EH (cell line): ENCODE results near the gene PUS7.
"Not testable (repeated sequence)": the region's sequence is repeated elsewhere in the genome, so short reads cannot be mapped to it uniquely, and the experiment has no call there.

Experiments used
- DNase-seq: peaks from one replicate; pipeline ENCODE4 v3.0.0-alpha.2; 2015; ENCODE audit warnings: low read depth

PUS7 gene

DNA sequence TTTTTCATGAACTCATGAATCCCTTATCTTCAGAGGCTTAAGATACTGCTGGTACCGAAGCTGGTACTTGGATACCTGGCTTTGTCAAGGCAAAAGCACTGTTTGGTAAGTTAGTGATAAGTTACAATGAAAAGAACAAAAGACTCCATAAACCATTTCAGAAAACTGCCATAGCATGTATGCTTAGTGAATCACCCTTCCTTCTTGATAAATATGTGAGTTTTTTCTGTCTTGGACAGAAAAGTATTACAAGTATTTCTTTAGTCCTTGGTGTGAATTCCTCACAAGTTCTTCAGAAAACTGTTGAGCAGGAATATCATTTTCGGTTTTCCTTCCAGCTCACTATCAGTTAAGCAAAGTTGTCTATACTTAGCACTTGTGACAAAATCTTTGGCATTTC lies 25.6 kb downstream of the PUS7 start:
- peak; percentile 77 for DNase-seq

- DNase-seq = peak; percentile 94
These were observed 28.2 kb downstream of the PUS7 start for GRCh38 chr7:105493923-105494315.

DNA sequence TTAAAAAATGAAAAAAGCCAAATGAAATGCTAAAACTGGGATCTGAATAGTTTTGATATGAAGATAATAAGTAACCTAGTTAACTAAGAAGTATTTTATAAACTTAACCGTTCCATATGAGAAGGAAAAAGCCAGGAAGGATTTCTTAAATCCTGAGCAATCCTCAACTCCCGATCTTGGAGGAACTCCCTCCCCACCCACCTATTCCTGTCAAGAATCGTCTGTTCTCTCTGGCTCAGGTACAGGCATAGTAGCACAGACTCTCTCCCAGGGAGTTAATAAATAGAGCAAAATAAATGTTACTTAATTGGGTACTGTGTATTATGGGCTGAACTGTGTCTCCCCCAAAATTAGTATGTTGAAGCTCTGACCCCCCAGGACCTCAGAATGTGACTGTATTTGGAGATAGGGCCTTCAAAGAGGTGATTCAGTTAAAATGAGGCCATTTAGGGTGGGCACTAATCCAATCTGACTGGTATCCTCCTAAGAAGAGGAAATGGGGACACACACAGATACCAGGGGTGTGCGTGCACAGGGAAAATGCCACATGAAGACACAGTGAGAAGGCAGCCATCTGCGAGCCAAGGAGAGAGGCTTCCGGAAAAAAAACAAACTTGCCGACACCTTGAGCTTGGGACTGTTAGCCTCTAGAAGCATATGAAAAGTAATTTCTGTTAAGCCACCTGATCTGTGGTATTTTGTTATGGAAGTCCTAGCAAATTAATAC lies 28.7 kb downstream of the PUS7 start:
- peak; percentile 30 for DNase-seq

DNA sequence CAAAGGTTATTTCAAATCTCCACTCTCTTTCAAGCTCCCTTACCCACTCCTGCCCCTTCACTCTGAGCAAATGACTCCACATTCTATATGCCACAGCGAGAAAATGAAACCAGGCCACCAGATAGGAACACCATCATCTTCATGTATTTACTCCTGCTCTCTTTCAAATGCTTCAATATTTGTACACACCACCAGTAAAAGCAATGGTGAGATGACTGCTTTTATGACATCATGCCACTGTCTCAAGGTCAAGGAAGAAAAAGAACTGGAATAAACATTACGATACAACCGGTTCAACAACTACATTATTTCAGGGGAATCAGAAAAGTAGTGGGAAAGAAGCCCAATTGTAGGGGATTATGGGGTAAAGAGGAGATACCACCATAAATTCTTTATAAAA lies 32.7 kb downstream of the PUS7 start:
- no peak for DNase-seq

- DNase-seq = peak; percentile 91
These were observed 34.2 kb downstream of the PUS7 start for GRCh38 chr7:105487579-105488571.

DNA sequence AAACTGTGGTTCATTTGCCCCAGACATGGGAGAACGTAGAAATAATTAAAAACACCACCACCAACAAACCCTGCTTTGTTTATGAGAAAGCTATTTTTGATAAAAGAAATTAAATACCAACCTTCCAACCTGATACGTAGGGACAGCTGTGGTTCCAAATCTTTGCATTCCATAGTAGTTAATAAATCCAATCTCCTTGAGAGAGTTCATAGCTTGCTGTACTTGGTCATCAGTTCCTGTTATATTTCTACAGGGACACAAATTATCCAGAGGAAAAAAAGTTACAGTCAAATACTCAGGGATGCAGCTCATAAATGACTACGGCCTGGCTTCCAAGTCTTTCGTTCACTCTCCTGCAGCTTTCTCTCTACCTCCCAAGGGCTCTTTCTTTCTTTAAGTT lies 41.1 kb downstream of the PUS7 start:
- DNase-seq = peak; percentile 78

DNA sequence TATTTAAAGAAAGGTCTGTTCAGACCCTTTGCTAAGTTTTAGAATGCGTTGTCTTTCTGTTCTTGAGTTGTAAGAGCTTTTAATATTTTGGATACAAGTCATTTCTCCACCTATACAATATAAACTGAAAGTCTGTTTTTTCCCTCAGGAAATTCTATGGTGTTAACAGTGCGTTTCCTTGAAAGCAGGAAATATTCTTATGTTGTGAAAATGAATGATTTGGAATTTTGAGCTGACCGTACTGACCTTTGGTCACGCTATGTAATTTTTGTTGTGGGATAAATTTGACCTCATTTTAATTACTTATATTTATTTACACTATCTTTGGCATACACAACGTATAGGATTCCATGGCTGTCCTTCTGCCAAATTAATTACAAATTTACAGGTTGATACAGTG lies 43.5 kb downstream of the PUS7 start:
- DNase-seq = no peak

- no peak for DNase-seq
These were observed 44.2 kb downstream of the PUS7 start for GRCh38 chr7:105477908-105478307.

GRCh38 chr7:105474045-105474444 lies 48.0 kb downstream of the PUS7 start:
- no peak for DNase-seq

DNA sequence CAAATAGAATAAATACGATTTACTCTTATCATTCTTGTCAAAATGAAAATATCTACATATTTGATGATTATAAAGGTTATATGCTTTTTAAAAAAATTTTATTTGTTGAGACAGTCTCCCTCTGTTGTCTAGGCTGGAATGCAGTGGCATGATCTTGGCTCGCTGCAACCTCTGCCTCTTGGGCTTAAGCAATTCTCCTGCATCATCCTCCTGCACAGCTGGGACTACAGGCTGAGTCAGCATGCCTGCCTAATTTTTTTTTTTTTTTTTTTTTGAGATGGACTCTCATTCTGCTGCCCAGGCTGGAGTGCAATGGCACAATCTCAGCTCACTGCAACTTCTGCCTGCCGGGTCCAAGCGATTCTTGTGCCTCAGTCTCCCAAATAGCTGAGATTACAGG lies 48.9 kb downstream of the PUS7 start:
- peak; percentile 84 for DNase-seq

DNA sequence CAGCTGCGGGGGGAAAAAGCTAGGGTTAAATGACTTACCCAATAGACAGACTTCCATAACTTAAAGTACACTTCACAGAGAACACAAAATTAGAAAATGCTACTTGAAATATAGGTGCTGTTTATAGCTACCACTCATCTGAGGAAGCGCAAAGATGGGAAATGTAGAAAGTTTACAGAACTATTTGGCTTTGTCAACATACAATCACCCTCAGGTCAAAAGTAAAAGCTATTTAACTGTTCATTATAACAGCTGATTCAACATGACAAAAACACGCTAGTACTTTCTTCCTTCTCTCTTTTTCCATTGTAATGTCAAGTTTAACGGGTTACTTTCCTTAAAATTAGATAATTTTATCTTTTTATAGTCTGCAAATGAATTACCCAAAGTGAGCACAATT lies 51.2 kb downstream of the PUS7 start:
- DNase-seq = no peak

GRCh38 chr7:105470090-105470489 lies 52.0 kb downstream of the PUS7 start:
- no peak for DNase-seq

GRCh38 chr7:105462765-105463420 lies 59.2 kb downstream of the PUS7 start:
- DNase-seq = no peak

DNA sequence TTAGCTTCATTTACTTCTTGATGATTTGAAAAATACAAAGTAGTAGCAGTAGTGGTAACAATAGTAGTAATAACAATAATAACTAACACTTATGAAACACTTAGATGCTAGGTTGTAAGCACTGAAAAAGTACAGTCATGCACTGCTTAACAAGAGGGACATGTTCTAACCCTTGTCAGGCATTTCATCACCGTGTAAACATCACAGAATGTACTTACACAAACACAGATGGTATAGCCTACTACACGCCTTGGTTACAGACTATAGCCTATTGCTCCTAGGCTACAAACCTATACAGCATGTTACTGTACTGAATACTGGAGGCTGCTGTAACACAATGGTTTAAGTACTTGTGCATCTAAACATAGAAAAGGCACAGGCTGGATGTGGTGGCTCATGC lies 60.6 kb downstream of the PUS7 start:
- DNase-seq = no peak

GRCh38 chr7:105457619-105458225 lies 64.3 kb downstream of the PUS7 start:
- no peak for DNase-seq

DNA sequence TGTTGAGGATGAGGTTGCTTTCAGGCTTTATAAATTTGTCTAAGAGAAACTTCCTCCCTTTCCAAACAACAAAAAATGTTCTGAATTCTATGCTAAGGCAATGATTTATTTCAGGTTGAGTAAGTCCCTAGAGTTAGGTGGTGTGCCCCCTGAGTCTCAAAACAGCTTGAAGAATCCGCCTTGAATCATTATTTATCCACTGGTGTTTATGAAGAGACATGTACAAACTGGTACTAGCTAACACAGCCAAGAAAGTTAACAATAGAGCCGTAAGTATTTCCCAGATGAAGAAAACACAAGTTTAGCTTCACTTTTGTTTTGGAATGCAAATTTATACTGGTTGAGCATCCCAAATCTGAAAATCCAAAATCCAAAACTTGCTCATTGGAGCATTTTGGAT lies 67.2 kb downstream of the PUS7 start:
- peak; percentile 7 for DNase-seq

DNA sequence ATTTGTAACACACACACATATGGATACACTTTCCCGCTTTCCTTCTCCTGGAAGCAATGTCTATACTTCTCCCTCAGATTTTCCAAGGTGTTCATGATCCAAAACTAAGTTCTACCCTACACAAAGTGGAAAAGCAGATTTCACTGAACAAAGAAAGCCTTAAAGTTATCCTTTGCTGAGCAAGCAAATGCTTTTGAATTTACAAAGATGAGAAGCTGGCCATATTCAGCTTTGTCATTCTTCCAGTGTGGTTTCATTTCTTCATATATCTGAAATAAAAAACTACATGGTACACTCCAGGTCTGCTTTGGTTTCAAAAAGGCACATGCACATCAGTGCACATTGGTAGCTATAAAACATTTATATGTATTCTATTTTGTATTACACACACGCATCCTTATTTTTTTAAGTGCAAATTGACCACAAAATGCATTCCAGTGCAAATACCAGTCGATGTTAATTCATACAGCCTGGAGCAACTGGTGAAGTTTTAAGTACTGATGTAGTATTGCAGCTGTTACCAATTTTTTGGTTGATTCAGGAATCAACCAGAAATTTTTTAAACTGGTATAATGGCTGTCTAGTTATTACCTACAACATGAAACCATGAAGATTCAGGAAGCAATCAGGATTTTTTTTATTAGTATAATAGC lies 67.8 kb downstream of the PUS7 start:
- DNase-seq = peak; percentile 95

DNA sequence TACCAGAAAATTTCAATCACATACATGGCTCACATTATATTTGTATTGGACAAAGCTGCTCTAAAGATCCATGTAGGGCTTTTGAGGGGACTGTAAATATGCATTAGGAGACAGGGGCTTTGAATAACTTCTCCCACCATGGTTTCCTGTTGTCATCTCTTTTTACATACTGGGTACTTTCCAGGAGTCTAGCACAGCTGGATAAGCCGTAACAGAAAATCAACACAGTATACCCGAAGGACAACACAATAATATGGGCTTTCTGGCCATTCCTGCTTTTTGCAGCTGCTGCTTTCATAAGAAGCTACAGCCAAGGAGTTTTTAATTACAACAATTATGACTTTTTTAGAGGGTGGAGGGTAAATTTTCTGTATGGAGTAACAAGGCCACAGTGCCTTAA lies 70.0 kb downstream of the PUS7 start:
- DNase-seq = no peak

DNA sequence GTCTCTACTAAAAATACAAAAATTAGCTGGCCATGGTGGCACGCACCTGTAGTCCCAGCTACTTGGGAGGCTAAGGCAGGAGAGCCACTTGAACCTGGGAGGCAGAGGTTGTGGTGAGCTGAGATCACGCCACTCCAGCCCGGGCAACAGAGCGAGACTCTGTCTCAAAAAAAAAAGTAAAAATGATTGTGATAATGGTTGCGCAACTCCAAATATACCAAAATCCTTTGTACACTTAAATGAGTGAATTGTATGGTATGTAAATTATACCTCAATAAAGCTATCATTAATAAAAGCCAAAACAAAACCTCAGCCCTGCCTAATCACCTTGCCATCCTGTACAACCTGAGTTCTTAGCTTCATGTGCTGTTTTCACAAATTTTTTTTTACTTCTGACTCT lies 71.2 kb downstream of the PUS7 start:
- not testable (repeated sequence) for DNase-seq

- DNase-seq = peak; percentile 3
These were observed 71.8 kb downstream of the PUS7 start for GRCh38 chr7:105450177-105450861.

GRCh38 chr7:105448181-105448580 lies 73.9 kb downstream of the PUS7 start:
- DNase-seq = no peak
